HG03432 (cell line): ENCODE measurements around the gene PTH.

ENCODE experiments used
- ATAC-seq: cut with Tn5 transposase; IDR thresholded peaks from one replicate; pipeline ENCODE4 v1.9.1; 2021; ENCODE audit warnings: mild to moderate bottlenecking, moderate library complexity; ENCODE audit not compliant: unreplicated experiment

PTH gene

GRCh38 chr11:13450832-13451397, 44.9 kb downstream of the PTH start:
- no peak for ATAC-seq

- ATAC-seq = no peak
Observed at GRCh38 chr11:13449522-13449921, 46.3 kb downstream of the PTH start.

GRCh38 chr11:13448876-13449275, 46.9 kb downstream of the PTH start:
- no peak for ATAC-seq

GRCh38 chr11:13446444-13446843, 49.4 kb downstream of the PTH start:
- ATAC-seq = no peak

- no peak for ATAC-seq
Observed at GRCh38 chr11:13445588-13445987, 50.2 kb downstream of the PTH start.
